Skeletal muscle satellite cell (primary cell): ENCODE data around the gene SHISAL1.

Experiments
- H3K27me3 ChIP-seq: 2 replicates; pipeline ENCODE4 v1.7.0; 2013; ENCODE audit warnings: low read length; ENCODE audit not compliant: control insufficient read depth, insufficient read depth
- H3K36me3 ChIP-seq: 2 replicates; pipeline ENCODE4 v1.7.0; 2013; ENCODE audit warnings: mild to moderate bottlenecking, control low read depth, low read length; ENCODE audit not compliant: insufficient read depth
- H3K4me1 ChIP-seq: 2 replicates; pipeline ENCODE4 v1.7.0; 2013; ENCODE audit warnings: low read length; ENCODE audit not compliant: control insufficient read depth, insufficient read depth
- H3K4me2 ChIP-seq: 2 replicates; pipeline ENCODE4 v1.7.0; 2013; ENCODE audit warnings: mild to moderate bottlenecking, low read length
- H3K4me3 ChIP-seq: 2 replicates; pipeline ENCODE4 v1.7.0; 2013; ENCODE audit warnings: low read length
- H3K9ac ChIP-seq: 2 replicates; pipeline ENCODE4 v1.7.0; 2013; ENCODE audit warnings: mild to moderate bottlenecking, low read depth, low read length, moderate library complexity
- H3K9me3 ChIP-seq: replicated peaks from 2 replicates; pipeline ENCODE4 v1.7.0; 2013; ENCODE audit warnings: mild to moderate bottlenecking, control low read depth, low read length

SHISAL1 gene

DNA sequence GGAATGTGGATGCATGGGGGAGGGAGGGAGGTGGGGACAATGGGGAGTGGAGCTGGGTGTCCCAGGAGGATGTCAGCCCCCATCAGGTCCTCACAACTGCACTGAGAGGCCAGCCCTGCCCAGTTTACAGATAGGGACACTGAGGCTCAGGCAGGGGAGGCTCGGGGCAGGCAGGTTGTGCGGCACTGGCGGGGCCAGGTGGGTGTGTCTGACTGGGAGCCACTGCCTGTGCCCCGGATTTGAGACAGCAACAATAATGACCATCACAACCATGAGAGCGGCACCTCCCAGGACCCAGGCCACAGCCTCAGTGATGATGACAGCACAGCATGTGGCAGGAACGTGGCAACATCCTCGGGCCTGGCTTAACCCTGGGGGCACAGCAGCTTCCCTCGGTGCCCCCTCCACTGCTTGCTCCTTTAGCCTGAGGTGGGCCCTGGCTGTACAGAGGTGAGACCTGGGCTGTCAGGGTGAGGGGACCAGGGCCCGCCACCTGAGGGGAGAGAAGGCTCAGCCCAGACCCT, 32.0 kb downstream of the SHISAL1 start:
- Histone ChIP-seq H3K4me1 (peaks cover 12% of the 10 kb centered on the region), H3K9ac (no peak overlapping the region), H3K36me3 (no peaks in the 10 kb centered on the region), H3K4me2 (no peak overlapping the region), H3K9me3 (no peaks in the 10 kb centered on the region), H3K4me3 (no peak overlapping the region), H3K27me3 (peaks cover 64% of the 10 kb centered on the region)

DNA sequence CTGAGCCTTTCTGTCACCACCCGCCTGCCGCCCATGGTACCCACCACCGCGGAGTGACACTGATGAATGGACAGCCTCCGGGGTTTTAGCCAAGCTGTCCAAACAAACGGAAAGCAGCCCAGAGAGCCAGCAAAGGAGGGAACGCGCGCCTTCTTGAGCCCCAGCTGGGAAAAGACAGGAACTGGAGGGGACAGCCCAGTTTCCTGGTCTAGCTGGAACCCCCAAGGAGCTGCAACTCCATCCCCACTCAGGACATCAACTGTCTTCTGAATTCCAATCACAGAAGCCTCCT, 33.7 kb downstream of the SHISAL1 start:
- Histone ChIP-seq H3K27me3 (peaks cover 68% of the 10 kb centered on the region), H3K9me3 (no peaks in the 10 kb centered on the region)

DNA sequence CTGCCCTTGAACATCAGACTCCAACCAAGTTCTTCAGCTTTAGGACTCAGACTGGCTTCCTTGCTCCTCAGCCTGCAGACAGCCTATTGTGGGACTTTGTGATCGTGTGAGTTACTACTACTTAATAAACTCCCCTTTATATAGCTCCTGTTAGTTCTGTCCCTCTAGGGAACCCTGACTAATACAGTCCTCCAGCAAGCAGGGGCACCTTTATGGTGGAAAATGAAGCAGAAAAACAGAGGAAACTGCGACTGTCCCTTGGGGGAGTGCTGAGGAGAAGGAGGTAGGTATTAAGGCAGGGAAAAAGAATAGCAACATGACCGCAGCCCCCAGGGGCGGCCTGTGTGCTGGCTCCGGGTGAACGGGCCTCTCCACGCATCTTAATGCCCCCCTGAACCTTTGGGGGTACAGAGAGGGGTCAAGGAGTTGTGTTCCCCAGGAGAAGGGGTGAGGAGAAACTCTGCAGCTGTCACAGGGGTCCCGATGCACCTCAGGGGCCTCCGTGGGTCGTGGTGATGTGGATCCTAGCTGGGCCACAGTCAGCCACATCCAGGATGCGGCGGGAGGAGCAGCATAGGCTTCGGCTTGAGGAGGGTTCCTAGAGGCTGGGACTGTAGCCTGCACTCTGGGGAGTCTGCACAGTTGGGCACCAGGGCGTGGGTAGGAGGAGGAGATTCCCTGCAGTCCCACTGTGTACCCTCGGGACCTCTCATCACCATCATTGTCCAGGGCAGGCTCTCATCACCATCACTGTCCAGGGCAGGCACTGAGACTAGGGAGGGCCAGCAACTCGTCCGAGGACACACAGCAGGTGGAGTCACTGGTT, 34.3 kb downstream of the SHISAL1 start:
- Histone ChIP-seq H3K27me3 (peaks cover 64% of the 10 kb centered on the region), H3K4me3 (no peak overlapping the region), H3K4me1 (peaks cover 11% of the 10 kb centered on the region), H3K4me2 (no peak overlapping the region), H3K9me3 (no peaks in the 10 kb centered on the region), H3K9ac (no peak overlapping the region), H3K36me3 (no peaks in the 10 kb centered on the region)

More for the DNA sequence above, 33.7 kb downstream of the SHISAL1 start:
- no peak overlapping the region for H3K9ac ChIP-seq
- H3K36me3 ChIP-seq = no peaks in the 10 kb centered on the region
- H3K4me1 ChIP-seq = peaks cover 11% of the 10 kb centered on the region
- H3K4me3 ChIP-seq = no peak overlapping the region
- H3K4me2 ChIP-seq = no peak overlapping the region

DNA sequence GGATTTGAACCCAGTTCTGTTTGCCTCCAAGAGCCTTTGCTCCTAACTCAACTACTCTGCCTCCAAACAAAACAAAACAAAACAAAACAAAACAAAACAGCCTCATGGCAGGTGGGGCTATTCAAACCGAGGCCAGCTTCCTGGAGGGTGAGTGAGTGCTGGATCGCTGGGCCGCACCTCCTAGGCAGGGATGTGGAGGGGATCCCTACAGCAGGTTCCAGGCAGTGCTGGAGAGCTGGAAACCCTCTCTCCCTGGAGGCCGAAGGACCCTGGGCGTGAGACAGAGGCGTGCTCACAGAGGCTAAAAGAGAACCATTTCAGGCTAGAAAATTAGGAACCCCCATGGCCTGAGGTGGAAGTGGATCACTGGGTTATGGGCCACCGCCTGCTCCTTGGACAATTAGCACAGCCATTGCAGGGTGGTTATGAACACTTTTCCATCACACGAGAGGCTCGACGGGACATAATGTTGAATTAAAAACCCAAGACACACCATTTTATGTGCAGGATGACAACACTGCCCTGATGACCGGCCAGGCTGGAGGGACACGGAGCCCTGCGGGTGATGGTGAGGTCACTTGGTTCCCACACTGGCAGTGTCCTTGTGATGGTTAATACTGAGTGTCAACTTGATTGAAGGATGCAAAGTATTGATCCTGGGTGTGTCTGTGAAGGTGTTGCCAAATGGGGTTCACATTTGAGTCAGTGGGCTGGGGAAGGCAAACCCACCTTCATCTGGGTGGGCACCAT, 35.2 kb downstream of the SHISAL1 start:
- no peaks in the 10 kb centered on the region for H3K36me3 ChIP-seq
- no peaks in the 10 kb centered on the region for H3K9me3 ChIP-seq
- H3K4me2 ChIP-seq = no peak overlapping the region
- peaks cover 55% of the 10 kb centered on the region for H3K27me3 ChIP-seq
- no peak overlapping the region for H3K4me3 ChIP-seq
- no peak overlapping the region for H3K9ac ChIP-seq
- peaks cover 8% of the 10 kb centered on the region for H3K4me1 ChIP-seq

DNA sequence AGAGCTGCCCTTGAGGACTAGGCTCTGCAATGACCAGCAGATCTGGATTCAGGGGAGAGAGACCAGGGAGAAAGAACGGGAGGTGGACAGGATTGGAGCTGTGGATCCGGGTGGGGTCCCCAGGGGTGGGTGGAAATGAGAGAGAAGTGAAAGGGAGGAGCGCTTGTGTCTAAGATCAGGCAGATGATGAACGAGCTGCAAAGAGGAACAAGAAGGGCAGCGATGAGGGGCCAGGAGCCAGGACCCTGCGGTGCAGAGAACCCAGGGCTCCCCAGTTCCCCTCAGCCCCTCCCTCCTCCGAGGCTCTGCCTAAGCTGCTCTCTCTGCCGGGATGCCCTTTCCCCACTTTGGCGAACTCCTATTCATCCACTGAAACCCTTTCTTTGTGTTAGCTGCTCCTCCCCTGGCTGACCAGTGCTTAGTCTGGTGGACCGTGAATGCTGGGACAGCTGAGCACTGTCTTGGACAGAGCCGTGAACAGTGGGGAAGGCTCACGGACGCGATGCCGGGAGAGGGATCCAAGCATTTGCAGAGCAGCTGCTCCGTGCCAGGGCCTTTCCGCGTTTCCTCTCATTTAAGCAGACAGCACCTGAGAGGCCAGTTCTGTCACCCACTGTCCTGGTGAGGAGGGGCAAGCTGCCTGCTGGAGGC, 35.9 kb downstream of the SHISAL1 start:
- no peaks in the 10 kb centered on the region for H3K9me3 ChIP-seq
- no peaks in the 10 kb centered on the region for H3K36me3 ChIP-seq
- no peak overlapping the region for H3K9ac ChIP-seq
- no peak overlapping the region for H3K4me3 ChIP-seq
- H3K4me2 ChIP-seq = no peak overlapping the region
- peaks cover 3% of the 10 kb centered on the region for H3K4me1 ChIP-seq
- H3K27me3 ChIP-seq = peaks cover 50% of the 10 kb centered on the region

DNA sequence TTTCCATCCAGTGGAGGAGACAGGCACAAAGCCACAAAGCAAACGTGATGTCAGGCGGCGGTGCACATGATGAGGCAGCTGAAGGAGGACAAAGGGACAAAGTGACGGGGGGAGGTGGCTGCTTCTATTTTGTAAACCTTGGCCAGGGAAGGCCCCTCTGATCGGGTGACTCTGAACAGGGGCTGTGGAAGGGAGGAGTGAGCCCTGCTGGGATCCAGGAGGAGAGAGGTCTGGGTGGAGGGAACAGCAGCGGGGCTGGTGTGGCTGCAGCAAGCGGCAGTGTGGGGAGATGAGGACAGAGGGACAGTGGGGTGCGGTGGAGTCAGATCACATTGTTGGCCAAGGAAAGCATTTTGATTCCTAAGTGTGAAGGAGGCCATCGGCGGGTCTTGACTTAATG, 36.7 kb downstream of the SHISAL1 start:
- Histone ChIP-seq H3K36me3 (no peaks in the 10 kb centered on the region), H3K27me3 (peaks cover 45% of the 10 kb centered on the region)

DNA sequence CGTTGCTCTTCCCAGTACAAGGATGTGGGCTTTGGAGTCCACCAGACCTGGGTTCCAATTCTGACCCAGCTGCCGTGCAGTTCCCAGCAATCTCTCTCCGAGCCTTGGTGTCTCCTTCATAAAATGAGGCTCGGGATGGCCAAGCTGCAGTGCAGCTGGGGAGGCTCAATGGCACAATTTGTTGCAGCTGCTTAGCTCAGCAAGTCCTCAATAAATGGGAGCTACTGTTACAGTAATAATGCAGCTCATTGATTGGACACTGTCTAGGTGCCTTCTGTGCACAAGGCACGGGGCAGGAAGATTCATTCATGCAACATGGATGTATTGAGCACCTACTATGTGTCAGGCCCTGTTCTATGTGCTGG, 37.1 kb downstream of the SHISAL1 start:
- no peak overlapping the region for H3K4me2 ChIP-seq
- H3K9me3 ChIP-seq = no peaks in the 10 kb centered on the region
- no peak overlapping the region for H3K4me3 ChIP-seq
- no peak overlapping the region for H3K9ac ChIP-seq
- H3K36me3 ChIP-seq = no peaks in the 10 kb centered on the region
- H3K4me1 ChIP-seq = no peaks in the 10 kb centered on the region
- H3K27me3 ChIP-seq = peaks cover 49% of the 10 kb centered on the region

More for the DNA sequence above, 36.7 kb downstream of the SHISAL1 start:
- Histone ChIP-seq H3K9ac (no peak overlapping the region), H3K4me1 (no peaks in the 10 kb centered on the region), H3K4me2 (no peak overlapping the region), H3K4me3 (no peak overlapping the region), H3K9me3 (no peaks in the 10 kb centered on the region)

DNA sequence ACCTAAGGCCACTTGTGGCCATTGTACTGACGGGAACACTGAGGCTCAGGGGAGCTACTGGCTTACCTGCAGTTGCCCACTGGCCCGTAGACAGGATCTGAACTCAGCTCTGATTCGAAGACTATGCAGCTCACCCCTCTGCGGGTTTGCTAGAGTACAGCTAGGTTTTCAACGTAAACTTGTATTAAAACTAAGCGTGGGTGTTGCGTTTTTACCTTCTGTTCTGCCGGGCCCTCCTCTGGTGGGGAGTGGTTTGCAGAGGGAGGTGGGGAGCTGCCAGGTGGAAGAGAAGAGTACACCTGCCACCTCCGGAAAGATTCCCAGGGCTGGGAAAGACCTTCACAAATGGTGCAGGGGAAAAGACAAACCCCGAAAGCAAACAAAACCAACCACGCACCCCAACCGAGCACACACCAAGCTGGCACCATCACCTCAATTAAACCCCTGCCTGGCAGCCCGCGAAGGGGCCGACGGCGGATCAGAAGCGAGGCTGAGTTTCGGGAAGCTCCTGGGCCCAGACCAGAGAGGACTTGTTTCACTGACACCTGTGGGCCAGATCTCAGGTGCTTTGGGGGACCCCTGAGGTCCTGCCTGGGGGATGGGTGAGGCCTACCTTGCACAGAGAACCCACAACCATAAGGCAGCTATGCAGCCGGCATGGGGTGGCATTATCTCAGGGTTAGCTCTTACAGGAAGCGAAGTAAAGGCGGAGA, 37.7 kb downstream of the SHISAL1 start:
- no peak overlapping the region for H3K4me3 ChIP-seq
- no peaks in the 10 kb centered on the region for H3K9me3 ChIP-seq
- peaks cover 48% of the 10 kb centered on the region for H3K27me3 ChIP-seq
- H3K36me3 ChIP-seq = no peaks in the 10 kb centered on the region
- H3K9ac ChIP-seq = no peak overlapping the region
- H3K4me2 ChIP-seq = no peak overlapping the region
- no peaks in the 10 kb centered on the region for H3K4me1 ChIP-seq

DNA sequence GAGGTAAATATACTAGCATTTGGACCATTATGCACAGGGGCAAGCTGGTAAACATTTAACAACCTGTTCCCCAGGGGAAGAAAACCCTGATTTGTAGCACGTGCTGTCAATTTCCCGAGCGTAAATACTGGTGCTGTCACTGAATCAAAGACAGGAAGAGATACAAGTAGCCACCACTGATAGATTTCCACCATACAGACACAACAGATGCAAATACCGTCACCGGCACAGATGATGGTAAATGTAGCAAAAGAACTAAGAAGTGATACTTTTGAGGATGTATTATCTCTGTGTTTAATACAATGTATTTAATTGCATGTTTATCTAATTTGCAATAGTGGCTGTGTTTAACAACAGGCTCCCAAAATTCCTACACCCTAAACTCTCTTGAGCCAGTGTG, 39.6 kb downstream of the SHISAL1 start:
- H3K4me1 ChIP-seq = no peaks in the 10 kb centered on the region
- no peaks in the 10 kb centered on the region for H3K9me3 ChIP-seq
- no peaks in the 10 kb centered on the region for H3K36me3 ChIP-seq
- H3K27me3 ChIP-seq = peaks cover 36% of the 10 kb centered on the region
- H3K4me2 ChIP-seq = no peak overlapping the region
- no peak overlapping the region for H3K9ac ChIP-seq
- H3K4me3 ChIP-seq = no peak overlapping the region

DNA sequence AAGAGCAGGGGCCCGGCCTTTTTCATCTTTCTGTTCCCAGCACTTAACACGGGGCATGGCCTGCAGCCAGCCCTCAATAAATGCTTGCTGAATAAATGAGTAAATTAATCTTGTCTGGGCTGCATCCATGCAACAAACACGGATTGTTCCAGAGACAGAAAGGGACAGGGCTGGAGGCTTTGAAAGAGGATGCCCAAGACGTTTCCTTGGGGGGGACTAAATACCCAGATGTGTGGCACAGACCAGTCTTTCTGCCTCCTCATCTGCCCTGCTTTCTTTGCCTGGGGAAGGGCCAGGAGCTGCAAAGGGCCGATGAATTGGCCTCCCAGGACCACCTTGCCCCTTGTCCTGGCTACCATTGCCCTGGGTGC, 40.4 kb downstream of the SHISAL1 start:
- Histone ChIP-seq H3K4me2 (no peak overlapping the region), H3K4me3 (no peak overlapping the region), H3K4me1 (no peaks in the 10 kb centered on the region), H3K9me3 (no peaks in the 10 kb centered on the region), H3K36me3 (no peaks in the 10 kb centered on the region), H3K9ac (no peak overlapping the region), H3K27me3 (peaks cover 32% of the 10 kb centered on the region)

DNA sequence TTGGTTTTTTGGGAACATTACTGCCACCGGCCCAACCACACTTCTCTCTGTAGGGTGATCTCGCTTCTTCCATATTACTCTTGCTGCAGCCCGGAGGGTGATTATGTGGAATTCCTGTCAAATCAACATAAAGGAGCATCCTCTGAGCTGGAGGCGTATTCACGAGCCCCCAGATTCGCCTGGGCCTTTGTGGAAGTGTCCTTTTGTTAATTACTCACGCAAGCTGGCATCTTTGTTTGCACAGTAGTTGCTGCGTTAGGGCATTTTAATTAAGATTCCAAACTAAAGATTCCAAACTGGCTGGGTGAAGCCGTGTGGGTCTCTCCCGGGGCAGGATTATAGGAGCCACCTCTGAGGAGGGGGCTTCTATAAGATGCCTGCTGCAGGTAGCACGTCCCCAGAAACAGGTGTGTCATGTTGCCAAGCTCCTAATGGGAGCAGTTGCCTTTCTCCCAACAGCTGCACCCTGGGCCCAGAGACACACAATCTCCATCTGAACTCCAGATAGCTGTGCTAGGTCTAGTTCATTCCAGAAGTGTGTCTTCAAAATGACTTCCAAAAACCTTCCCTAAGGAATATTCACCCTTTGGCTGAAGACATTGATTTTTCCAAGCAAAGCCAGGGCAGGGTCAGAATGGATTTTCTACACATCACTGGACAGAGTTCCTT, 40.9 kb downstream of the SHISAL1 start:
- H3K9me3 ChIP-seq = no peaks in the 10 kb centered on the region
- H3K36me3 ChIP-seq = no peaks in the 10 kb centered on the region

More for the DNA sequence above, 40.9 kb downstream of the SHISAL1 start:
- Histone ChIP-seq H3K4me1 (no peaks in the 10 kb centered on the region), H3K4me2 (no peak overlapping the region), H3K9ac (no peak overlapping the region), H3K27me3 (peaks cover 30% of the 10 kb centered on the region), H3K4me3 (no peak overlapping the region)
